Mononuclear cell (primary cell): ENCODE data around the gene CD63. TPM values are rescaled to one million over a fixed set of nuclear protein-coding genes. Genes with fewer than 3 reads are reported as not detected.
"Not testable (repeated sequence)": the region's sequence is repeated elsewhere in the genome, so short reads cannot be mapped to it uniquely, and the experiment has no call there.

Source experiments
- H3K27me3 ChIP-seq: 2 replicates; pipeline ENCODE4 v1.6.0; 2011; ENCODE audit warnings: low read length, control low read depth; ENCODE audit not compliant: insufficient read depth
- H3K4me1 ChIP-seq: 2 replicates; pipeline ENCODE4 v1.5.1; 2011; ENCODE audit warnings: mild to moderate bottlenecking, low read length, control low read depth; ENCODE audit not compliant: insufficient read depth
- H3K4me3 ChIP-seq: 2 replicates; pipeline ENCODE4 v1.5.1; 2011; ENCODE audit warnings: mild to moderate bottlenecking, low read length, moderate library complexity
- H3K9me3 ChIP-seq: 2 replicates; pipeline ENCODE4 v1.5.1; 2011; ENCODE audit warnings: low read depth, mild to moderate bottlenecking, control low read depth, low read length
- total RNA-seq: library from RNA; depleted of rRNA; stranded (reverse); fragments of >200 nt; gene quantifications from one replicate; pipeline ENCODE4 v1.2.3, GENCODE V29; 2012

The CD63 gene
- total RNA-seq: 184 TPM

GRCh38 chr12:55728939-55729818, at the start of gene CD63:
Gene CD63 (minus strand): TSS chr12:55729009. CDS start chr12:55728341, 668 bp downstream.
- H3K9me3 ChIP-seq: no peaks in the 10 kb centered on the region
- H3K4me3 ChIP-seq: peak within 1 kb of the TSS; percentile 68
- H3K27me3 ChIP-seq: no peaks in the 10 kb centered on the region
- peaks cover 42% of the 10 kb centered on the region for H3K4me1 ChIP-seq

DNA sequence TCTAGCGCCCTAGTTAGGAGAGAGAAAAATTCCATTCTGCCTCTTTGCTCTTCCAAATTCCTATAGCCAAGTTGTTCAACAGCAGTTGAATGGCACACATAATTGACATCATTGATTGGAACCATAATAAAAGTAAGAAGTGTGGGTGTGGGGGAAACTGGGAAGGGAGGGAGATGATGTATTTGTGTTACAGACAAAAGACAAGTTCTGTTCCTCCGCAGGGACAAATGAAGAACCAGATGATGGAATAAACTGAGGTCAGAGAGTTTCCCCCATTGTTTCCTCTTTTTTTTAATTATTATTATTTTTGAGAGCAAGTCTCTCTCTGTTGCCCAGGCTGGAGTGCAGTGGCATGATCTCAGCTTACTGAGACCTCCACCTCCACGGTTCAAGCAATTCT, 49.0 kb upstream of the CD63 start:
- H3K4me1 ChIP-seq: no peaks in the 10 kb centered on the region
- H3K4me3 ChIP-seq: no peak overlapping the region
- H3K9me3 ChIP-seq: no peaks in the 10 kb centered on the region
- H3K27me3 ChIP-seq: no peaks in the 10 kb centered on the region

DNA sequence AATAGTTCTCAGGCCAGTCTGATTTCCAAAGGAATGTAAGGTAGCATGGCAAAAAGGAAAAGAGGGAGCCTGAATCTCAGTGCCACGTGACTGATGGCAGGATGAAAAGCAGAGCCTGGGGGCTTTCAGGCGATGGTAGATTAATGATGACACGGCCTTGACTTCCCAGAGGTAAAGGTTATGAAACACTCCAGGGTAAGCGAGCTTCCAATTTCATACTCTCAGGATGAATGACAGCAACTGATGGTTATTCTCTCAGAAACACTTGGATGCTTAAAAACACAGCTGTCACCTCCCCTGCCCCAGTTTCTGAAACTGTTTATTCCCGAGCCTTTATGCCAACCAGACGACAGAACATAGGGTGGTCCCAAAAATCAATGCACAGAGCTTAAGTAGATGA, 42.9 kb upstream of the CD63 start:
- H3K9me3 ChIP-seq: no peaks in the 10 kb centered on the region
- H3K27me3 ChIP-seq: no peaks in the 10 kb centered on the region
- H3K4me3 ChIP-seq: no peak overlapping the region
- no peaks in the 10 kb centered on the region for H3K4me1 ChIP-seq

- Histone ChIP-seq H3K4me1 (no peaks in the 10 kb centered on the region), H3K9me3 (no peaks in the 10 kb centered on the region), H3K4me3 (no peak overlapping the region), H3K27me3 (no peaks in the 10 kb centered on the region)
Measured at GRCh38 chr12:55767156-55767555, 38.3 kb upstream of the CD63 start.

DNA sequence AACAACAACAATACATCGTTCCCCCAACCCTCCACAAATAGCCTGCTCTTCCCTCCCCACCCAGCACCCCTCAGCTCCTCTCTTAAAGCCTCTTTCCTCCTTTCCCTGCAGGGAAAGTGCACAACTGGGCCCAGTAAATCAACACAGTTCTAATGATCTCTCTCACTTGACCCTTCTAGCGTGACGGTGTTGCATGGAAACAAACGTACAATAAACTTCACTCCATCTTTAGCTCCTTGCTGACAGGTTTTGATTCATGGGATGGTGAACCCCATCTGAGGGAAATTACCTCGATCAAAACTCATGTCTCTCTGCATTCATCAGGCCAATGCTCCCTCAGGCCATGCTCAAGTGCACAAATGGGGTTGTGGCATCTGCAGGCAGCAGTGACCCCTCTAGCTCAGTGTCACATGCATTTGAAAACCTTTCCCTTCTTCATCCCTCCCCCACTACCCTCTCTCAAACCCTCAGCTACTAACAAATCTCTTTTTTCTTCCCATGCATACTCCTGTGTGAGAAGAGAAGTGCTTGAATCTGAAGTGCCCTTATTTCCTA, 37.0 kb upstream of the CD63 start:
- Histone ChIP-seq H3K9me3 (no peaks in the 10 kb centered on the region), H3K4me3 (no peak overlapping the region), H3K27me3 (no peaks in the 10 kb centered on the region), H3K4me1 (no peaks in the 10 kb centered on the region)

GRCh38 chr12:55762646-55763045, 33.8 kb upstream of the CD63 start:
- no peaks in the 10 kb centered on the region for H3K4me1 ChIP-seq
- no peaks in the 10 kb centered on the region for H3K9me3 ChIP-seq

GRCh38 chr12:55760663-55761062, 31.9 kb upstream of the CD63 start:
- no peaks in the 10 kb centered on the region for H3K9me3 ChIP-seq
- no peaks in the 10 kb centered on the region for H3K4me1 ChIP-seq
- H3K27me3 ChIP-seq: no peaks in the 10 kb centered on the region
- H3K4me3 ChIP-seq: no peak overlapping the region

More at GRCh38 chr12:55762646-55763045, 33.8 kb upstream of the CD63 start:
- Histone ChIP-seq H3K4me3 (no peak overlapping the region), H3K27me3 (no peaks in the 10 kb centered on the region)

GRCh38 chr12:55758575-55758974, 29.8 kb upstream of the CD63 start:
- not testable (repeated sequence) for H3K27me3 ChIP-seq, H3K4me1 ChIP-seq, H3K9me3 ChIP-seq, H3K4me3 ChIP-seq

- Histone ChIP-seq H3K4me1 (no peaks in the 10 kb centered on the region), H3K9me3 (no peaks in the 10 kb centered on the region), H3K27me3 (no peaks in the 10 kb centered on the region), H3K4me3 (no peak overlapping the region)
Measured at GRCh38 chr12:55757701-55758100, 28.9 kb upstream of the CD63 start.

DNA sequence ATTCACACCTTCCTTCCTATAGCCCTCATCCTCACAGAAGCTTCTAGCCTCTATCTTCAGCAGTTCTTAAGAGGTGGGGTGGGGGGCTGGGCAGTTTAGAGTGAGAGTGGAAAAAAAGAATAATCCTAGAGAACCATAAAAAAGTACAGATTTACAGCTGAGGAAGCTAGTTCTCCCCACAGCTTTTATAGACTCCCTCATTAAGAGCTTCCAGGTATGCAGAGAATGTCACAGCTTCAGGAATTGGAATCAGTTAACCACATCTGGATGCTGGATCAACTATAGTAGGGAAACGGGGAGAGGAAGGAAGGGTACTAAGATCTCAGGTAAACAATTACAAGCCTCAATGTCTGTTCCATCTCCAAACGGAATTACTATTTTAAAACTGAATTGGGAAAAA, 26.4 kb upstream of the CD63 start:
- no peaks in the 10 kb centered on the region for H3K27me3 ChIP-seq
- no peak overlapping the region for H3K4me3 ChIP-seq
- no peaks in the 10 kb centered on the region for H3K4me1 ChIP-seq
- no peaks in the 10 kb centered on the region for H3K9me3 ChIP-seq

DNA sequence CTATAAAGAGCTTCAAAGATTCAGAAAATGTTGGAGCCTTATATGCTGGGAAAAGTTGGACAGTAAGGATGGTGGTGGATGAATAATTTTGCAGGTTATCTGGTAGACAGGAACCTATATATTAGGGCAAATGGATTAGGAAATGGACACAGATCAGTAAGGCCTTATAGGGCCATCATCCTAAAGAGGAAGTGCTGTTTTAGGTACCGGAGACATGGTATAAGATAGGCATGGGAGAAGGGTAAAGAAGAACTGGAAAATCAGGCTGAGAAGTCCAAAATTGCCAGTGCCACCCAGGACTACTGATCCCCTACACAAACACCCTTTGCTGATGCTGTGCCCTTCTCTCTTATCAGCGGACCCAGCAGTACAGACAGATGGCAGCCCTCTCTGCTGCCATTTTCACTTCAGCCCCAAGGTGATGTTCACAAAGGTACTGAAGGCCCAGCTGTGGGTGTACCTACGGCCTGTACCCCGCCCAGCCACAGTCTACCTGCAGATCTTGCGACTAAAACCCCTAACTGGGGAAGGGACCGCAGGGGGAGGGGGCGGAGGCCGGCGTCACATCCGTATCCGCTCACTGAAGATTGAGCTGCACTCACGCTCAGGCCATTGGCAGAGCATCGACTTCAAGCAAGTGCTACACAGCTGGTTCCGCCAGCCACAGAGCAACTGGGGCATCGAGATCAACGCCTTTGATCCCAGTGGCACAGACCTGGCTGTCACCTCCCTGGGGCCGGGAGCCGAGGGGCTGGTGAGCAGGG, 19.6 kb upstream of the CD63 start:
- peaks cover 5% of the 10 kb centered on the region for H3K27me3 ChIP-seq
- no peak overlapping the region for H3K4me3 ChIP-seq
- no peaks in the 10 kb centered on the region for H3K9me3 ChIP-seq
- peaks cover 19% of the 10 kb centered on the region for H3K4me1 ChIP-seq

- H3K4me3 ChIP-seq: no peak overlapping the region
- H3K9me3 ChIP-seq: no peaks in the 10 kb centered on the region
- H3K27me3 ChIP-seq: peaks cover 6% of the 10 kb centered on the region
- peaks cover 23% of the 10 kb centered on the region for H3K4me1 ChIP-seq
Measured at GRCh38 chr12:55746913-55747231, 18.1 kb upstream of the CD63 start.

DNA sequence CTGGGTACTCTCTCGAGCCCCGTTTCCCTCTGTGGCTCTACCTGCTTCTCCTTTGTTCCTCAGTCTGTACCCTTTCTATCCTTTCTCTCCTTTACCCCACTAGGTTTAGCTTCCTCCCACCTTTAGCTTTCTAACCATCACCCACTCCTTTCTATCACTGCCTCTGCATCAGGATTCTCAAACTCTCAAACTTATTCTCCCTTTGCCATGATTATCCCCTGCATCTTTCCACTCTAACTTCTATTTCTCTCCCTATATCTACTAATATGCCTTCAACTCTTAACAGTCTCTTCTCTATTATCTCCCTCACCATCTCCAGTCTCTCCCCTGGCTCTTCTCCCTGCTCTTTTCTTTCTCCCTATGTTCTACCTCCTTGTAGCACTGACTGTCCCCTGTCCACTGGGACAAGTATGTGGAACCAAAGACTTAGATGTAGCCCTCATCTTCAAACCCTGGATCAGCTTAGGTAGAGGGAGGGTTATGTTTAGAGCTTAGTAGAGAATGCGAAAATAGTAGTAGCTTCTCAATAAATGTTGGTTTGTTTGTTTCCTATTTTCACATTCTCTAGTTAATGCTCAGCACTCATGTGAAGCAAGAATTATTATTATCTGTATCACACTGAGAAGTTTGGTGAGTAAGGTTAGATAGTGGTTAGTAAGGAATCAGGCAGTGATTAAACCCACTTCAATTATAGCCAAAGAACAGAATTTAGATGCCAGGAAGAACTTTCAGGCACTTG, 17.5 kb upstream of the CD63 start:
- Histone ChIP-seq H3K9me3 (no peaks in the 10 kb centered on the region), H3K4me1 (peaks cover 23% of the 10 kb centered on the region), H3K4me3 (no peak overlapping the region), H3K27me3 (peaks cover 8% of the 10 kb centered on the region)

GRCh38 chr12:55745361-55746173, 16.8 kb upstream of the CD63 start:
- Histone ChIP-seq H3K9me3 (no peaks in the 10 kb centered on the region), H3K27me3 (peaks cover 8% of the 10 kb centered on the region), H3K4me3 (no peak overlapping the region), H3K4me1 (peaks cover 23% of the 10 kb centered on the region)
